ENCODE results near the gene TMEM92.
"Not testable (repeated sequence)": the region's sequence is repeated elsewhere in the genome, so short reads cannot be mapped to it uniquely, and the experiment has no call there.

TMEM92 gene

GRCh38 chr17:50262001-50262794 lies 12.1 kb upstream of the TMEM92 start:
- no peak for DNase-seq

DNA sequence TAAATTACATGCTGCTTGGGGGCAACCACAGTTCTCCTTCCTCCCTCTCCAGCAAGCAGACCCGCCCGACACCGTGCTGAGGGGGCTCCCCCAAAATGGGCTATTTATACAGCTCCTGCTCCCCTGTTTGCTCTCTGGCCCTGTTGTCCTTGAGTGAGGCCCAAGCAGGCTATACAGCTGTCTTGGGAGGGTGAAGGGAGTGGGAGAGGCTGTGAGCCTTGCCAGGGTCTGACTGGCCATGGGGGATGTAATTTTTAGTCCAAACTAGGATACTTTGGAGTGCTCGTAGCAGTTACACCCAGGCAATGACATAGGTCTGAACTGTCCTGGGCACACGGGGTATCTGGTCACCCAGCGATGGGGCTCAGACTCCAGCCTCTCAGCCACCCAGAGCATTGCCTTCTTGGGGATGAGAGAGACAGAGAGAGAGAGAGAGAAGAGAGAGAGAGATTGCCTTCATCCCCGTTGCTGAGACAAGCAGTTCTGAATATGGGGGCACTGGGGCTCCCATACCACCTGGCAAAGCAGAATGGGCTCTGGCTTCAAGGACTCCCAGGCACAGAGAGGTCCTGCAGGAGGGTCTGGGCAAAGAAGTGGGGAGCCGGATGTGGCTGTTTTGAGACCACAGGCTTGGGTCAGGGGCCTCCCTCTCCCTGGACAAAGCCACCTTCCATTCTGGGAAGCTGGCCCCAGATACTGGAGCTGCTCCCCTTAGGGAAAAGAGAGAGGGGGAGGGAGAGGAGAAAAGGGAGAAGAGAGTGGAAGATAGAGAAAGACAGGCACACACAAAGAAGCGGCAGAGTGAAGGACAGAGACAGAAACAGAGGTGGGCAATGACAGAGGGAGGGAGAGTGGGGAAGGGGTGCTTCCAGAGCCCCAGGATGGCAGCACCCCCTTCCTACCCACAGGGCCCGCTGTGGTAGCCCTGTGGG lies 10.7 kb upstream of the TMEM92 start:
- DNase-seq, result no peak

DNA sequence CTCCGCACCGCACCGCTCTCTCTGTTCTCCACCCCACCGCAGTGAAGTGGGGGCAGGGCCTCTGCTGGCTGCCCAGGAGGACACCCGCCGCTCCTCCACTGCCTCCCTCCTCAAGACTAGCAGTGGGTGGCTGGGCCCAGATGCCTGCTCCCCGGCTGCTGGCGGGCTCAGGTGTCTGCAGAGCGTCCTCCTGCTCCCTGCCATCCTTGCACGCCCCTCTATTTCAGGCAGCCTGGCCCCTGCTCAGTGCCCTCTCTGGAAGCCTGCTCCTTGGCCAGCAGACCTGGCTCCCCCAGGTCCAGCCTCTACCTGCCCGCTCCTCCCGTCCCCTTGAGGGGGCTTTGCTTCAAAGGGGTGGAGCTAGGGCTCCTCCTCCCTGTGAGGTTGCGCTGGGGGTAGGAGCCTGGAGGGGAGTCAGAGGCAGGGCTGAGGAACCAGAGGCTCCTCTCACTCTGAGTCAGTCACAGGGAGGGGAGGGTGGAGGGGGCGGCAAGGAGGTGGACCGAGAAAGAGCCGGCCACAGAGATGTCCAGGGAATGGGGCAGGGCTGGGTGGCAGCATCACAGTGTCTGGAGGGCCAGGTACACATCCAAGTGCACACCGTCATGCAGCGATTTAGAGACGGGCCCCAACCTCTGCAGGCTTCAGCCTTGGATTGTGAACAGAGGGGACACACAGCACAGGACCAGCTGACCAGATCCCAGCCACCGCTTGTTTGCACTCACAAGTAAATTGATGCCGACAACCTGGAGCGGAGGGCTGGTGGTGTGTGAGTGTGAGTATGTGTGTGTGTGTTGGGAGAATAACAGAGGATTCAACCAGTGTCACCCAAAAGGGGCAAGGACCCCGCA lies 9.8 kb upstream of the TMEM92 start:
- no peak for DNase-seq

DNA sequence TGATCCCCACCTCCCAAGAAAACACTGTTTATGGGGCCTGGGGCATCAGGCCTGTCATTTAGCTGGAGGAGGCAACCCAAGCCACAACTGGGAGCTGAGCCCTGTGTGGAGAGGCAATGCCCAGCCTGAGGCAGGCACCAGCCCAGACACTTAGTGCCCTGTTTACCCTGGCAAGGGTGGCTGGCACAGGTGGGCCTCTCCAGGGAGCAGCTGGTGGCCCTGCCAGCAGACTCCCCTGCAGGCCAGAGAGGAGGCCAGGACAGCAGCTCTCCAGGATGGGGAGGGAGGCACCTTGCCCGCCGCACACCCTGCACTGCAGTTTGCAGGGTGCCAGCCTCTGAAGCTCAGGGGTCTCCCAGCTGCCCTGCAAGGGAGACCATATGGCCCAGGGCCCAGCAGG lies 9.1 kb upstream of the TMEM92 start:
- DNase-seq, result no peak

DNA sequence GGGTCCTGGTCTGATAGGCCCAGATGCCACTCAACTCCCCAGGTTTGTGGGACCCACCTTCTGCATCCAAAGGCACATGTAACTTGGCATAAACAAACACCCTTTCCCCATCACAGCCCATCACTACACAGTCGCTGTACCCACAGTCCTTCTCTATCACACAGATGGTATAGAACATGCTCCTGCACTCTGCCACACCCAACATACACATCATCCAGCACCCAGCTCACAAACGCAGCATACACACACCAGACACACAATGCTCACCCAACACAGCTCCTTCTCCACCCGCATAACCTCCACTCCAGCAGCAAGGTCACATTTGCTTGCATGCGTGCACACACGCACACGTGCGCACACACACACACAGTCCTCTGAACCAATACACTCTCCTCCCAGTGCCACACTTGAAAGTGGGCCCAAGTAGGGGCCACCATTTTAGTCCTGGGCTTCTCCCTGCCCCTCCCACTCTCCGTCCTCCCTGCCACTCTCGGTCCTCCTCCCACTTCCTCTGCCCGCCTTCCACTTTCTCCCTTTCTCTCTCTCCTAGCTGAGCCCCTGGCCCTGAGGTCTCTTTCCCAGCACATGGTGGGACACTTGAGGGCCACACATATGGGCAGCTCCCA lies 8.5 kb upstream of the TMEM92 start:
- DNase-seq, result no peak

DNA sequence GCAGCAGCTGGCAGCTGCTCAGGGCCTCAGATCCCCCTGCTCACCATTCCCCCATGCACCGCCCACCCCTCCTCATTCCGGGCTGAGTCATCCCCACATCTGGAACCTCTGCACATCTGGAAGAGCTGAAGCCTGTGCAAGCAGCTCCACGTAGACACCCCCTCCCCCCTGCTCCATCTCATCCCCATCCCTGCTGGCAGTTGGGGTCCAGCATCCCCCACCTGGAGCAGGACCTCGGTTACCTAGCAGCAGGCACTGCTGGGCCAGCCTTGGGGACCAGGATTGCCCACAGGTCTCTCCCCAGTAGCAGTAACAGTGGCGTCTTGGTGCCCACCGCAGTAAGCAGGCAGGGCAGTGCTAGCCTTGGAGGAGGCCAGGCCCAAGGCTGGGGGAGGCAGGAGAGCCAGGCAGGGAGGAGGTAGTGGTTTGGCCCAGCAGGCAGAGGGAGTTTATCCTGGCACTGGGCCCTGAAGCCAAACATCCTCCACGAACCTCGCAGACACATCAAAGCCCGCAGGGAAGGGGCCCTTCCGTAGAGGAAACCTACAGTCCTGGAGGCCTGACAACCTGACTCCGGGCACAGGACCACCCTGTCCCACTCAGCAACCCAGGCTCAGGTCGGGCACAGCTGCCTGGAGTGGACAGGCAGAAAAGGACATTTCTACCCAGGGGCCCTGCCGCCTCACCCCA lies 7.7 kb upstream of the TMEM92 start:
- no peak for DNase-seq

DNA sequence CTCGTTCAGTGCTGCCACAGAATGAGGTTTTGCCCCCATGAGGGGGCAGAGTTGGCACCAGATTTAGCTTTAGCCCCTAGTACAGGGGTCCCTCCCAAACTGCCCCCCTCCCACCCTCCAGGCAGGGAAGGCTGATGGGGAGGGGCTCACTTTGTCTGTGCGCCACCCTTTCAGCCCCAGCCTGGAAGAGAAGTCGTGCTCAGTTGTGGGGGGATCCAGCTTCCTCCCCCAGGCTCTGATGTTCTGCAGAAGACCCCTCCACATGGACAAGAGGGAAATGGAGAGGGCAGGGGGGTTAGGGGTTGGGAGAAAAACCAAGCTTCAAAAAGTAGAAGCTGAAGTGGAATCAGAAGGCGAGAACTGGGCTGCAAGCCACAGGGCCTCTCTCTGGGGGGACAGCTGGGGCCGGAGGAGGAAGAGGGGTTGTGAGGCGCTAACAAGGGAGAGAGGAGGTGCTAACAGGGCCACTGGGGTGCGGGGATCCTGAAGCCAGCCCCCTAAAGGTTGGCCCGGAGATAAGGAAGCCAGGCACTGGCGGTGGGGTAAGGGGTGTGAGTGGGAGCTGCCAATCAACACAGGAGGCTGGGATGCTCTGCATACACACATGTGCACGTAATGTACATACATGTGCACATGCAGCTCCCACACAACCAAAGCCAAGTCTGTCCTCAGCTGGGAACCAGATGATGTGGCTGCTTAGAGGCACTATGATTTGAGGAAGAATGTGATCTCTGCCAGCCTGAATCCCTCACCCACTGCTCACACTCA lies 7.0 kb upstream of the TMEM92 start:
- DNase-seq, result no peak

DNA sequence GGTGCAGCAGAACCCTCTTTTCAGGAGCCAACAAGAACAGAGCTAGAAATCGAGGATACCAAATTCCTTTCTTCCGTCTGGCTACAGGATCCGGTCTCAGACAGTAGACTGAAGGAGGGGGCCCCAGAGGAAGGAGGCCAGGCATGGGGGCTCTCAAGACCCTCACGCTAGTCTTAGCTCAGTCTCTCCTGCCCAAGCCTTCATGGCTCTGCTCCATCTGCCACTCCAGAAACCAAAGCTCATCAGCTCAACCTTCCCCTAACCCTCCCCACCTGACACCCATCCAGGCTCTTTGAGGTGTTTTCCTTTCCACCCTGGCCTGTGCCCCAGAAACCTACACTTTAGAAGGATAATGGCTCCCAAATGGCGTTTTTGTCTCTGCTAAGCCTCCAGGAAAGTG lies 6.2 kb upstream of the TMEM92 start:
- no peak for DNase-seq

DNA sequence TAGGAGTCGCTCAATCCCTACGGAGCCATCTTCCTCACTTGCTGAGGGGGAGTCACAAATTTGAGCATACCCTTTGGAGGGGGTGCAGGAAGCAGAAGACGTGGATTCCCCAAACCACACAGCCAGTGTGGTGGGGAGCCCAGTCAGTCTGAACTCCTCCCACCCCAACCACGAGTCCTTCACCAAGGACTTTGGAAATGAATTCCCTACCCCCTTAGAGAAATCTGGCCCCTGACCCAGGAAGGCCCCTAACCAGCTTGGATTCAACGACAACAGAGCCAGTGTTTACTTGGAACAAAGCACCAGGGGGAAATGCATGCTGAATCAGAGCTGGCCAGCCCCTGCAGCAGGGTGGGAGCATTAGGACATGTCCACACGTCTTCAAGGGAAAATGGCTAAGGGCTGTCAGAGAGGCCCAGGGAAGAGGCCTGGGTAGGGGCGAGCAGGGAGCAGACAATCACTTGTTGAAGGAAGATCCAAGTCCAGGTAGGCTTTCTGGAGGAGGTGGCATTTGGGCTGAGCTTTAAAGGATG lies 5.5 kb upstream of the TMEM92 start:
- DNase-seq, result no peak

GRCh38 chr17:50269477-50270434 lies 4.5 kb upstream of the TMEM92 start:
- no peak for DNase-seq

- no peak for DNase-seq
Observed at GRCh38 chr17:50270435-50271362, 3.6 kb upstream of the TMEM92 start.

GRCh38 chr17:50271363-50271750 lies 2.9 kb upstream of the TMEM92 start:
- not testable (repeated sequence) for DNase-seq

GRCh38 chr17:50272246-50272645 lies 2.0 kb upstream of the TMEM92 start:
- no peak for DNase-seq

DNA sequence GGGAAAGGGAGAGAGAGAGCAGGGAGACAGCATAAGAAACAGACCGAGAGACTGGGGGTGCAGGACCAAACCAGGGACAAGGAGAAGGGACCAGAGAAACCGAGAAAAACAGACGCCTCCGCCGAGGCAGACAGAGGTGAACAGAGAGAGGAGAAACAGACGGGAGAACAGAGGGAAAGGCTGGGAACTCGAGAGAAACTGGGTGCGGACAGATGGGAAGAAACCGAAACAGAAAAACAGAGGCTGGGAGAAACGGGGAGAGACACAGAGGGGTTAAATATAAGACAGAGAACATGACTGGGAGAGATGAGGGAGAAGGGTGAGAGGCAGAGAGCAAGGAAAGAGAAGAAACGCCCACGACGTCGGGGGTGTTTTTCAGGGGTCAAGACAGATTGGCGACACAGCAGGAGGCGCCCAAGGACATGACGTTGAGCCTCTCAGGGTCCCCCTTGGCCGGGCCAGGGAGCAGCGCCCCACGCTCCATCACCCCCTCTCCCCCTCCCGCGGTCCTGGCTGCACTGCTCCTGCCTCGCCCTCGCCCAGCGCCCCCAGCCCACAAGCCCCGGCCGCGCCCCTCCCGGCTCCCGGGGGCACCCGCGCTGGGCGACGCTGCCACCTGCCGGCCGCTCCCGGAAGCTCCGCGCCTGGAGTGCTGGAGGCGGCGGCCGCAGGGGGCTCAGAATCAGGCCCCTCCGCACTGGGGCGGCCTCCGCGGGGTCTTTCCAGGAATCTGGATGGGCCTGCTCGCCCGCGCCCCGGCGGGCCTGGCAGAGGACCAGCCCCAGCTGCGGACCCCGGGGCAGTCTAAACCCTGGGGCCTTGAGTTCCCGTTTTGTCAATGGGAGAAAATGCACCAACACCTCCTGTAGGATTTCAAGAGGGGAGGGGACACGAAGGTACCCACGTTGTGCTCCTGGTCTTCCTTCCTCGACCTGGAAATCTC lies 1.3 kb upstream of the TMEM92 start:
- no peak for DNase-seq

- no peak for DNase-seq
Observed at GRCh38 chr17:50273654-50274040, 619 bp upstream of the TMEM92 start.

DNA sequence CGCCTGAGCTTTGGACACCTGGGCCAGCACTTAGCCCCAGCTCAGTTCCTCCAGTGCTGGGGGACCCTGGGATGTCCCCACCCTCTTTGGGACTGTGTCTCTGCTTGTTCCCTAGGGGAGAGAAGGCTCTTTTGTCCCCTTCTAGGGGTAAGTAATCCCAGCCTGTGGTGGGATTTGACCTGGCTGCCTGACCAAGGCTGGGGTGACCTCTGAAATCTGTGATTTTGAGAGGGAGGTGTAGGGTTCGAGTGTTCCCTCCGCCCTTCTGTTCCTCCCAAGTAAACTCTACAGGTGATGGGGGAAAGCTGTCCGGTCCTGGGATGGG lies 593 bp downstream of the TMEM92 start:
- DNase-seq, result no peak

GRCh38 chr17:50275279-50275678 lies 1.0 kb downstream of the TMEM92 start:
- no peak for DNase-seq
